Stimulated activated CD4-positive, alpha-beta T cell treated with anti-CD3 and anti-CD28 coated beads, Interleukin-4, amount 100 ng/mL, for 48 hours (primary cell): ENCODE data around the gene ARIH1.

Source experiments
- DNase-seq, 2 donors: peaks; one replicate each; pipeline ENCODE4 v3.0.0-alpha.2; 2020; ENCODE audit warnings: low read depth in 2 of 2

Gene ARIH1

DNA sequence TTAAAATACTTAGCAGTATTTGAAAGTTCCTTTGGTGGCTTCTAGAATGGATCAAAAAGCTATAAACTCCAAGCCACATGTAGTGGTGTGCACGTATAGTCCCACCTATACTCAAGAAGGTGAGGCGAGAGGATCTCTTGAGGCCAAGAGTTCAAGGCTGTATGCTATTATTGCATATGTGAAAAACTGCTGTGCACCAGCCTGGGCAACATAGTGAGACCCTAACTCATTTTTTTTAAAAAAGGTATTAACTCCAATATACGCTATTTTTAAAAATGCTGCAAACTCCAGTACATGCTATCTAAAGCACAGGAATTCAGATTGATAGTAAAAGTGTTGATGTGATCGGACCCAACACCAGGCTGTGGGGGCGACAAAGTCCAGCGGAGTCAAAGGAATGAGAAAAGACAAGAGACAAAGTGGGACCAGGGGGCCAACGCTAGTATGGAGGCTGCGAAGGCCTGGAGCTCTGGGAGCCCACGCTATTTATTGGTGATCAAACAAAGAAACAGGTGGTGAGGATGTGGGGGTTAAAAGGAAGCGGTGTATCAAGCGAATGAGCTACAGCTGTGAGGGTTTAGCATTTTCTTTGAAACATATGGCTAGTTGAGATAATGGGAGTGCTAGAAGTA, 66.6 kb downstream of the ARIH1 start:
- no peak for DNase-seq

DNA sequence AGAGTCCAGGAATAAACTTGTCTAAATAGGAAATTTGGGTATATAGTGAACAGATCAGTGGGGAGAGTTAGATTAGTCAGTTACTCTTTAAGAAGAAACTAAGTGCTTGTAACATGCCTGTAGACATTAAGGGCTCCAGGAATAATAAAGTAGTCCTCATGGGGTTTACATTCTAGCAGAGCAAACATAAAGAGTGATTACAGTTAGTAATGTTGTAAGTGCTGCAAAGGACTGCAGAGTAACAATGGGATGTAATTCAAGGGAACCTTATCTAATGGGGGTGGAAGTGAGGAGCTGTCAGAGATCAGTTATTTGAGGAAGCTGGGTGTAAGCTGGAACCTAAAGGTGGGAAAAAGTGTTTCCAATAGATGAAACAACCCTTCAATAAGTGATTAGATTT, 67.5 kb downstream of the ARIH1 start:
- no peak for DNase-seq

DNA sequence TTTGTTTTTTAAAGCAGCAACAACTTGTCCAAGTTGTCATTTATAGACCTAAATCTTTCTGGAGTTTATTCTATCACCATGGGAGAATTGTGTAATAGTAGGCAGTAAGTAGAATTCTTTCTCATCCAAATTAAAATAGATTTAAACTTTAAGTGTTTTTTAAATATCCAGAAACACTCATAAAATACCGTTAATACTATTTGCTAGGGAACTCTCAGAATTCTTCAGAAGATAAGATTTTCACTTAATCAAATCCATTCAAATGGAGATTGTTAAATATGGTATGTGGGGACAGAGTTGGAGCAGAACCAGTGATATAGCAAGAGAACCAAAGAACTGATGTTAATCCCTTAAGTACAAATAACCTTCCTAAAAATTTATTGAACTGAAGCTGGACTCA, 71.0 kb downstream of the ARIH1 start:
- DNase-seq: no peak

DNA sequence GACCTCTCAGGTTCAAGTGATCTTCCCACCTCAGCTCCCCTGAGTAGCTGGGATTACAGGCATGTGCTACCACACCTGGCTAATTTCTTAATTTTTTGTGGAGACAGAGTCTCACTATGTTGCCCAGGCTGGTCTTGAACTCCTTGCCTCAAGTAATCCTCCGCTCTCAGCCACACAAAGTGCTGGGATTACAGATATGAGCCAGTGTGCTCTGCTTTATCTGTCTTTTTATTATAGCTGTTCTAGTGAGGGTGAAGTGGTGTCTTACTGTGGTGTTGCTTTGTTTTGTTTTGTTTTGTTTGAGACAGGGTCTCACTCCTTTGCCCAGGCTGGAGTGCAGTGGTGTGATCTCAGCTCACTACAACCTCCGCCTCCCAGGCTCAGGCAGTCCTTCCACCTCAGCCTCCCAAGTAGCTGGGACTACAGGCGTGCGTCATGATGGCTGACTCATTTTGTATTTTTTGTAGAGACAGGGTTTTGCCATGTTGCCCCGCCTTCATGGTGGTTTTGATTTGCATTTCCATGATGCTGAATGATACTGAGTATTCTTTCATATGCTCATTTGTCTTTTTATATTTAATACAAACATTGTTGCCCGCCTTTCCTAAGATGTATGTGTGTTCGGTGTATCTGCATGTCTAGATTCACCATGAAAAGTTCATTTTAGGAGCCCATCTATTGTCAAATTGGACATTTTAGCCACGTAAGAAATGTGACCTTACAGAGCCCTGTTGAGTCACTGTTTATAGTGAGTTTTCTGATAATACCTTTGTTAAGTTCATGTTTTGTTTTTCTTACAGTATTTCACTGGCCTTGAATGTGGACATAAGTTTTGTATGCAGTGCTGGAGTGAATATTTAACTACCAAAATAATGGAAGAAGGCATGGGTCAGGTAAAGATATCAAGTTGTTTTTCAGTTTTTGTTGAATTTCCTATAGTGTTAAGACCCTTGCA, 80.6 kb downstream of the ARIH1 start:
- DNase-seq: peak; percentile 4 to 38

DNA sequence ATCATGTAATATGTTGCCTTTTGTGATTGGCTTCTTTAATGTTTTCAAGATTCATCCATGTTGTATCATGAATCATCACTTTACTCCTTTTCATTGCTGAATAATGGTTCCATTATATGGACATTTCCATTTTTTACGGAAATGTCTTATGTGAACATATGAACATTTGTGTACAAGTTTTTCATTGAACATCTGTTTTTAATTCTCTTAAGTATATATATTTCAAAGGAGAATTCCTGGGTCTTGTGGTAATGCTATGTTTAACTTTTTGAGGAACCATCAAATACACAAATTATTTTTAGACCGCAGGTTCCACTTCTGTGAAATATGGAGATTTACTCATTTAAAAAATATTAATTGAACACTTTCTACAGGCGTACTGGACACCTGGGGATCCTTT, 85.7 kb downstream of the ARIH1 start:
- DNase-seq: no peak

DNA sequence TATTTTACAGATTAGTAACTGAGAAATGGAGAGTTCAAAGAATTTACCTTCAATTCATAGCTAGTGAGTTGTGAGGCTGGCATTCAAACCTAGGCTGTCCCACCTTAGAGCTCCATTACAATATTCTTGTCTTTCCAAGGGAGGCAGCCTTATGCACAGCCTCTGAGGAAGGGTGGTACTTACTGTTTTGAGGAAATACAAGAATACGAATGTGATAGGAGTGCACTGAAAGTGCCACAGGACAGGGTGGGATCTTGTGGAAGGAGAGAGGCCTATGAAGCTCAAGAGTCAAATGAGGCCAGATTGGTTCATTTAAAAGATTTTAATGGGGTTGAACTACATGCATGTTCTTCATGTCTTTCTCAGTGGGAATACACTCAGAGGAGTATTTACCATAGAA, 86.3 kb downstream of the ARIH1 start:
- DNase-seq: no peak

DNA sequence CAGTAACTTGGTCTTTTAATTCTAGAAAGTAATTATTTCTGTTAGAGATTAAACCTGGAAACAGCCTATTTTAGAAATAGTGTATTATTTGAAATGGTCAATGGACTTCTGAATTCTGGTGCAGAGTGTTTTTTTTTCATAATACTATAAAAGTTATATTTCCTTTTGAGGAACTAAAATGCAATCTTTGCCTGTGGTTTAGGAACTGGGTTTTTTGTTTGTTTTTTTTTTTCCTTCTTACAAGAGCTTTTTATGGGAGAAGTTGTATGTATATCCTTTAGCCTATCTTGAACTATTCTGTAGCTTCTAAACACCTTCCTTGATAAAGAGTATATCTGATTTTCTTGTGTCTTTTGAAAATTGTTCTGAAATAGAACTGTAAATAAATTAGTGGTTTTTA, 88.3 kb downstream of the ARIH1 start:
- no peak for DNase-seq

DNA sequence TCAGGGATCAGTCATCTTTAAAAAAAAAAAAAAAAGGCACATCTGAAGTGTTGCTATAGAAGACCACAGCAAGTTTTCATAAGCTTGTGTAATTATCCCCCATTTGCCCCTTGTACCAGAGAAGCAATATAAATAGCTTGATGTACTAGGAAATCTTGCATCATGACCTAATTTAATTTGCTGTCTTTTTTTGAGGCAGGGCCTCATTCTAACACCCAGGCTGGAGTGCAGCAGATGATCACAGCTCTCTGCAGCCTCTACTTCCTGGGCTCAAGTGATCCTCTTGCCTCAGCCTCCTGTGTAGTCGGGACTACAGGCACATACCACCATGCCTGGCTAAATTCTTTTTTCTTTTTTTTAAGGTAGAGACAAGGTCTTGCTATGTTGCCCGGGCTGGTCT, 88.7 kb downstream of the ARIH1 start:
- DNase-seq: no peak

DNA sequence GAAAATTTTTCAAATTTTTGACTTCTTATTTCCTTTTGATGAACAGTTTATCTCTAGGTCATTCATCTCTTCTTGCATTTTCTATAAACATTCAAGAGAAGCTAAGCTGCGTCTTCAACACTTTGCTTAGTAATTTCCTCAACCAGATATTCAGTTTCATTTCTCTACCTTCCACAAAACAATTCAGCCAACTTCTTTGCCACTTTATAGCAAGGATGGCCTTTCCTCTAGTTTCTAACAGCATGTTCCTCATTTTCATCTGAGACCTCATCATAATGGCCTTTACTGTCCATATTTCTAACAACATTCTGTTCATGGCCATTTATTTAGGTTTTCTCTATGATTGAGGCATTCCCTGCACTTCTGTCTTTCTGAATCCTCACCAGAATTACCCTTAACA, 90.0 kb downstream of the ARIH1 start:
- DNase-seq: no peak

DNA sequence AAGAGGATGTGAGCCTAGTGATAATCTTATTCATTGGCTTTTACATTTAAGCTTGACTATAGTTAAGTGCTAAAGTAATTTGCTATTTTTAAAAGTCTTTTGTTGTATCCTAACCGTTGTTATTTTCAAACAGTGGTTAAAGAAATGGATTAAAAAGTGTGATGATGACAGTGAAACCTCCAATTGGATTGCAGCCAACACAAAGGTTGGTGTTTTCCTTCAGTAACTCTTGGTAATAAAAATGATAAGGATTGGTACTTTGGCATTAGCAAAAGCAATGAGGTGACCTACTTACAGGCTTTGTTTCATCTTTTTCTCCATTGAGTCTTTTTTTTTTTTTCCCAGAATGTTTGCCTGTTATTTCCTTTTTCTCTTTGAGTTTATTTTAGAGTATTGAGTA, 92.8 kb downstream of the ARIH1 start:
- DNase-seq: no peak

DNA sequence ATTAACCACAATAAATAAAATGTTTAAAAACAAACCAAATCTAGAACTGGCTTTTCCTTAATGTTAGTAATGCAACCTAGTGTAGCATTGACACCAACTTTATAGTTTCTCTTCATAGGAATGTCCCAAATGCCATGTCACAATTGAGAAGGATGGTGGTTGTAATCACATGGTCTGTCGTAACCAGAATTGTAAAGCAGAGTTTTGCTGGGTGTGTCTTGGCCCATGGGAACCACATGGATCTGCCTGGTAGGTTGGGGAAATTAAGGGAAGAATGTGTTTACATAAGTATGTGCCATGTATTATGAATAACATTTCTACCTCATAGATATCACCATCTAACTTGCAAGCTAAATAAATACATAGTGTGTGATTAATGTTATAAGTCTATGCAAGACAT, 95.9 kb downstream of the ARIH1 start:
- DNase-seq: no peak

DNA sequence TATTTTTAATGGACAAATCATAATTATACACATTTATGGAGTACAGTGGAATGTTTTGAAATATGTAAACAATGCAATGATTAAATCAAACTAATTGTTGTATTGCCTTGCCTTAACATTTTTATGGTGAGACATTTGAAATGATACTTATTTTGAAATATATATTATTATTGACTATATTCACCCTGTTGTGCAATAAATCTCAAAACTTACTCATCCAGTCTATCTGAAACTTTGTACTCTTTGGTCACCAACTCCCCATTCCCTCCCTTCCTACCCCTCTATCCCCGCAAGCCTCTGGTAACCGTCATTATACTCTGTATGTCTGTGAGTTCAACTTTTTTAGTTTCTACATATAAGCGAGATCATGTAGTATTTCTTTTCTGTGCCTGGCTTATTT, 105.7 kb downstream of the ARIH1 start:
- no peak for DNase-seq

DNA sequence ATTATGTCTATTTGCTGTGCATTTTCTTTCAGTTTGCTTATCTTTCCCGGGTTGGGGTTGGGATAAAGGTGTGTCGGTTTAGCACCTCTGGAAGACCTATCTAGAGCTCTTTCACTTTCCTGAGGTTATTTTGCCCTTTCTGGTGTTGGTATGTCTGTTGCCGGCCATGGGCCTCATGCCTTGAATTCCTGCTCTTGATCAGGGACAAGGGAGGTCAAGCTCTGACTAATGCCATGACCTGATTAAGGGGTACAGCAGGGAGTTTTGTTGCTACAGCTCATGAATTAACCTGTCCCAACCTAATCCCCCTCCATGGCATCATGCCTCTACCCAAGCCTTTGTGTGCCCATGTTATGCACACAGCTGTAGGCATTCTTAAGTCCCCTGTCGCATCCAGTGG, 109.9 kb downstream of the ARIH1 start:
- no peak for DNase-seq

DNA sequence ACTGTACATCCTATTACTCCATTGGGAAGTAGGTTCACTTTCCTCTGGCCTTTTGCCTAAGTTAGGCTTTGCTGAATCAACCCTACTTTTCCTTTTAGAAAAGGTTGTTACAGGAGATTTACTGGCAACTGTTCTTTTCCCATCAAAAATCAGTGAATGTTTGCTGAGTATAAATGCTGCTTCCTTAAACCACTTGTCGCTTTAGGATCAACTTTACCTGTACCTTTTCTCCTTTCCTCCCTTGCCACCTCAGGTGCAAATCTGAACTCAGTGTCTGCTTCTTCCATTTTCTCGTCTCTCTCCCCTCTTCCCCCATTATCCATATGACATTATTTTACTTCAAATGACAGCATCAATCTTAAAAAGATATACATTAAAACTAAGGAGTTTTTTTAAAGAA, 110.9 kb downstream of the ARIH1 start:
- no peak for DNase-seq

DNA sequence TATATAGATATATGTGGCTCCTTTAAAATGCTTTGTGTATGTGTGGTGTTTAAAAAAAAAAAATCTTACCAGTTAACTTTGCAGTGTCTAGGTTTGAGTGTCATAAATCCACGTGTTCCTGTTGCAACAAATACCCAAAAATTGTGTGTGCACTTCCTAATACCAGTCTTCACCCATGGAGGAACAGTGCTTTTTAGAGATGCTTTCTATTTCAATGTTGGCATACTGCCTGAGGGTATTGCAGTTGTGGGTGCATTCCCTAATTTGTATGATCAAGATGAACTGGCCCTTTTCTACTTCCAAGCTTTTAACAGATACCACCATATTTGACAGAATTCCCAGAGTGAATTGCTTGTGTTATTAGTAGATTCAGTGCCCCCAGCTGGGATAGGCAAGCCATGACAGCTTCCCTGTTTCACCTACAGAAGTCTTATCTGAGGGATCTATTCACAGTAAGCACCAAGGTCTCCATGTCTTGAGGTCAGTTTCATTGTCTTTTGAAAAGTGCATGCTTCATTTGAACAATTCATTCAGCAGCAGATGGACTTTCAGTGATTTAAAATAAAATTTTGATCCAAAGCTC, 111.4 kb downstream of the ARIH1 start:
- no peak for DNase-seq

DNA sequence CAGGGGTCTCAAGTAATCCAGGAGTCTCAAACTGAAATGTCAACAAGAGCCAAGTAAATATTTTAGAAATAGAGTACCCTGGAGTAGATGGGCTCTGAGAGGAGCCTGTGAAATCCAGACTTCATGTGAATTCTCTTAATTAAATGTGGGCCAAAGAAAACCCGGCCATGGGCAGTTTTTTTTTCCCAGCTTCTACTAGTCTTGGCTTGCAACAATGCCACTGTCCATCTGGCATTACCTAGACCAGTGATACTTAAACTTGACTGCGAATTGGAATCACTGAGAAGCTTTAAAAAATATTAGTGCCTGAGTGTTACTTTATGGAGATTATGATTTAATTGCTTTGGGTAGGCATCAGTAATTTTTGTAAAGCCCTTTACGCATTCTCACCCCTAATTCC, 114.0 kb downstream of the ARIH1 start:
- no peak for DNase-seq

DNA sequence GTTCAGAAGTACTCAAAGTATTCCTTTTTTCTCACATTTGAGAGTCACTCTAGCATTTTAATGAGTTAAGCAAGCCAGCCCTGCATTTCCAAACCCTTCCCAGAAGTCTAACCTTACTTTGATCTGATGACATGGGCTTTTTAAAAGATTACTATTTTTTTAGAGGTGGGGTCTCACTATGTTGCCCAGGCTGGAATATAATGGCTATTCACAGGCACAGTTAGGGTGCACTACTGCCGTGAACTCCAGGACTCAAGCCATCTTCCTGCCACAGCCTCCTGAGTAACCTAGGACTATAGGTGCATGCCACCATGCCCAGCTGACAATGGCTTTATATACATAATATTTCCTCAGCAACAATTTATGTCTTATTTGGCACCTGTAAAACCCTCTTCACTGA, 116.3 kb downstream of the ARIH1 start:
- no peak for DNase-seq

DNA sequence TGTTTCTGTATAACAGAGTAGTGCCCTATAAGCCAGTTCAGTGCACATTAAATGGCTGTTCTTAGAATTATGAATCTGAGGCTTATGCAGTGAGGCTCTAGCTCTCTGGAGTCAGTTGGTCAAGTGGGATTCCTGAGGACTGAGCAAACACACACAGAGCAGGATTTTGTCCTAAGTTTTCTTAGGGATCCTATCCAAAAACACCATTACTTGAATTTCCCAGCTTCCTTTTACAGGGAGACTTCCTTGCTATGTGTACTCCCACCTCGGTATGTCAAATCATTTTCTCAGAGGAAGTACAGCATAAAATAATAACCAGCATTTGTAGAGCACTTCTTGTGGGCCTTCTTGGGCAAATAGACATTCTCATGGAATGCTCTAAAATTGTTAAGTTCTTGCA, 117.2 kb downstream of the ARIH1 start:
- no peak for DNase-seq

DNA sequence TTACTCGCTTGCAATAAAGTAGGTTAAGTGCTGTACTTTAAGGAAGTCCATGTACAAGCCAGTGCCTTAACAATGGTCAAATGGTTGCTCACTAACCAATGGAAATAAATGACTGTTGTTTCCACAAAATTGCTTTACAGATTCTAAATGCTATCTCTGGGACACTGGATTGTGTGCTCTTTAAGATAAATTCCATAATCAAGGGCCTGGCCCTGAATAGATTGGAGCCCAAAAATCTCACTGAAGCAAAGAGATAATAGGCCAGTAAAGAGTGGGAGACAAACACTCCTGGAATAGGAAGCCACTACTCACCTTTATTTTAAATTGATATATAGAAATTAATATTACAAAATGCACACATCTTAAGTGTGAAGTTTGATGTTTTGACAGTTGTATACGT, 118.0 kb downstream of the ARIH1 start:
- DNase-seq: no peak

DNA sequence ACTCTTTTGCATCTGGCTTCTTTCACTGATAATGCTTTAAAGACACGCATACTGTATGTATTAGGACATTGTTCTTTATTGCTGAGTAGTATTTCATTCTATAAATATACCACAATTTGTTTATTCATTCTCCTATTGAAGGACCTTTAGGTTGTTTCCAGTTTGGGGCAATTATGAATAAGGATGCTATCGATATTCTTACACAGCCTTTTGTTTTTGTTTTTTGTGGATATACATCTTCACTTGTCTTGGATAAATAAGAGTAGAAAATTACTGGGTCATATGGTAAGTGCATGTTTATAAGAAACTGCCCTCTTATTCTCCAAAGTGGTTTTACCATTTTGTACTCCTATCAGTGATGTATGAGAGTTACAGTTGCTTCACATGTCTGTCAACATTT, 118.5 kb downstream of the ARIH1 start:
- DNase-seq: no peak

DNA sequence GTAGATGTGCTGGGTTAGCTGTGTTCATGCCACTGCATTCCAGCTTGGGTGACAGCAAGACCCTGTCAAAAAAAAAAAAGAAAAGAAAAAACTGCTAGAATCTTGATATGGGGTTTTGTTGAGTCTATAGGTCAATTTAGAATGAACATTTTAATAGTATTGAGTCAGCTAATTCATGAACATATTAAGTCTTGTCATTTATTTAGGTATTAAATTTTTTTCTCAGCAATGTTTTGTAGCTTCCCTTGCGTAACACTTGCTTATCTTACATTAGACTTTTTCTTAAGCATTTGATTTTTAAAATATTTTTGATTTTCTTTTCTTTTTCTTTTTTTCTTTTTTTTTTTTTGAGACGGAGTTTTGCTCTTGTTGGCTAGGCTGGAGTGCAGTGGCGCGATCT, 119.7 kb downstream of the ARIH1 start:
- no peak for DNase-seq

DNA sequence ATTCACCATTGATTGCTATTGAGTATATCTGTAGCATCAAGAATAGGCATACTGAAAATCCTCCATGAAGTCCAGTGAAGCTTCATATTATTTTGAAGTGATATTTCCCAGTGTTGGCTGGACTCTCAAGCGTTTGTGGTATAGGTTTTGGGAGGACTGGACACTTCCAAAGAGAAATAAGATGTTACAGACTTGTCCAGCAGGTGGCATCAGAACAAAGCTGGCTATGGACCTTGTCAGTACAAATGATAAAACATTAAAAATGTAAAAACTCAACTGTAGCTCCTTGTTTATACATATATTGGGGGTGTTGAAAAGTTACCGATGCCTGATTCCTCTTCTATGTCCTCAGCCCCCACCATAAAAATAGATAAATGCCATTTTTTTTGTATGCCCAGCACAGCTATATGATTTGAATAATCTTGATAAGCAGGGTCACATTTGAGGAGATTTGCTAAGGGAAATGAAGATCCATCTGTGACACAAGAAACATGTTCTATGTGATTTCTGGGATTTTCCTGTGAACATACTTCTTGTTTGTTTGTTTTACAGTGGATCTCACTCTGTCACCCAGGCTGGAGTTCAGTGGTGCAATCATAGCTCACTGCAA, 125.8 kb downstream of the ARIH1 start:
- DNase-seq: peak in 1 of 2 donors; percentile 4

DNA sequence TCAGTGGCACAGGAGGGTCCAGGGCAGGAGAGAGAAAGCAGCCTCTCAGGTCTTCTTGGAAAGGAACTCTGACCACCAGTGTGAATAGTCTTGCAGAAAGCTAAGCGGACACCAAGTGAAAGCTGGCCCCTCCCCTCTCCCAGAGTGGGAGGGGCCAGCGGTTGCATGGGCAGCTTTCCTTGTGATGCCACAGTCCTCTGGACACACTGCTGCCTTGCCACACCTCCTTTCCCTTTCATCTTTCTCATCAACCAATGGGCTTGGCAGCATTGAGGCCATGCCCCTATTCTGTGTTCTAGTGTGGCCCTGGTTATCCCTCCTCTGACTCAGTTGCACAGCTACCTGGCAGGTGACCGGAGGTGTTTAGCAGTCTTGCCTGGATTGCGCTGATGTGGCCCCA, 130.7 kb downstream of the ARIH1 start:
- no peak for DNase-seq
